Natural killer cell treated with Interleukin-12 subunit alpha and Interleukin-12 subunit beta and Interleukin-15 and Interleukin-18, amount 100 ng/mL, for 72 hours (primary cell): Measurements from ENCODE around the gene CABP4. TPM values are rescaled to one million over a fixed set of nuclear protein-coding genes. Genes with fewer than 3 reads are reported as not detected.

Source experiments
- total RNA-seq, 2 donors: library from RNA; stranded (reverse); gene quantifications; one replicate each; pipeline ENCODE4 v1.2.3, GENCODE V29; 2022

Gene CABP4
- total RNA-seq, 2 donors from 2014 or later: 1.4 to 2.2 TPM

Other genes with a start within 250 kb of the CABP4 start
- 100 to 1,000 TPM; 394 to 432 TPM for gene GRK2, start 188.9 kb upstream of the CABP4 start, total RNA-seq
- gene ANKRD13D, start 166.1 kb upstream of the CABP4 start, total RNA-seq: 100 to 1,000 TPM; 182 to 231 TPM
- gene SSH3, start 151.8 kb upstream of the CABP4 start, total RNA-seq: 10 to 100 TPM; 19.2 to 32.3 TPM
- 10 to 100 TPM; 25.7 to 46.4 TPM for gene POLD4, start 101.8 kb upstream of the CABP4 start, total RNA-seq
- 1 to 10 TPM; 1.4 to 3.3 TPM for gene CLCF1, start 81.8 kb upstream of the CABP4 start, total RNA-seq
- 10 to 100 TPM; 25.9 to 47.8 TPM for gene RAD9A, start 63.4 kb upstream of the CABP4 start, total RNA-seq
- 100 to 1,000 TPM; 317 to 378 TPM for gene PPP1CA, start 53.5 kb upstream of the CABP4 start, total RNA-seq
- 10 to 100 TPM; 79.5 to 88.8 TPM for gene TBC1D10C, start 51.3 kb upstream of the CABP4 start, total RNA-seq
- 1 to 10 TPM; 2.3 to 4.9 TPM for gene CARNS1, start 39.7 kb upstream of the CABP4 start, total RNA-seq
- 100 to 1,000 TPM in 1 of 2 donors, 10 to 100 TPM in 1; 95.8 to 112 TPM for gene RPS6KB2, start 26.9 kb upstream of the CABP4 start, total RNA-seq
- gene PTPRCAP, start 17.7 kb upstream of the CABP4 start, total RNA-seq: 100 to 1,000 TPM; 198 to 266 TPM
- 10 to 100 TPM; 24.1 to 29.0 TPM for gene CORO1B, start 11.9 kb upstream of the CABP4 start, total RNA-seq
- gene GPR152, start 2.6 kb upstream of the CABP4 start, total RNA-seq: not detected
- gene TMEM134, start 13.9 kb downstream of the CABP4 start, total RNA-seq: 10 to 100 TPM; 30.7 to 39.1 TPM
- gene AIP, start 27.7 kb downstream of the CABP4 start, total RNA-seq: 100 to 1,000 TPM; 120 to 140 TPM
- 100 to 1,000 TPM in 1 of 2 donors, 10 to 100 TPM in 1; 66.0 to 174 TPM for gene PITPNM1, start 50.0 kb downstream of the CABP4 start, total RNA-seq
- gene CDK2AP2, start 52.8 kb downstream of the CABP4 start, total RNA-seq: 100 to 1,000 TPM in 1 of 2 donors, 10 to 100 TPM in 1; 92.6 to 103 TPM
- gene CABP2, start 68.1 kb downstream of the CABP4 start, total RNA-seq: not detected
- gene GSTP1, start 128.5 kb downstream of the CABP4 start, total RNA-seq: 100 to 1,000 TPM; 539 to 557 TPM
- gene NDUFV1, start 151.6 kb downstream of the CABP4 start, total RNA-seq: 100 to 1,000 TPM; 246 to 381 TPM
- 10 to 100 TPM in 1 of 2 donors, 1 to 10 TPM in 1; 9.9 to 11.5 TPM for gene NUDT8, start 174.6 kb downstream of the CABP4 start, total RNA-seq
- gene TBX10, start 184.4 kb downstream of the CABP4 start, total RNA-seq: not detected
- not detected for gene ACY3, start 195.4 kb downstream of the CABP4 start, total RNA-seq
- not detected for gene ALDH3B2, start 219.3 kb downstream of the CABP4 start, total RNA-seq